Activated CD4-positive, alpha-beta T cell treated with anti-CD3 and anti-CD28 coated beads, Interleukin-2, Interleukin-4, amounts not matched to agents 100 ng/mL and 50 ng/mL, durations not matched to agents 16 hours and 8 hours (primary cell): ENCODE results near the gene CSNK1G2.

Experiments used
- DNase-seq: peaks from one replicate; pipeline ENCODE4 v3.0.0-alpha.2; 2020; ENCODE audit warnings: low spot score

The CSNK1G2 gene

DNA sequence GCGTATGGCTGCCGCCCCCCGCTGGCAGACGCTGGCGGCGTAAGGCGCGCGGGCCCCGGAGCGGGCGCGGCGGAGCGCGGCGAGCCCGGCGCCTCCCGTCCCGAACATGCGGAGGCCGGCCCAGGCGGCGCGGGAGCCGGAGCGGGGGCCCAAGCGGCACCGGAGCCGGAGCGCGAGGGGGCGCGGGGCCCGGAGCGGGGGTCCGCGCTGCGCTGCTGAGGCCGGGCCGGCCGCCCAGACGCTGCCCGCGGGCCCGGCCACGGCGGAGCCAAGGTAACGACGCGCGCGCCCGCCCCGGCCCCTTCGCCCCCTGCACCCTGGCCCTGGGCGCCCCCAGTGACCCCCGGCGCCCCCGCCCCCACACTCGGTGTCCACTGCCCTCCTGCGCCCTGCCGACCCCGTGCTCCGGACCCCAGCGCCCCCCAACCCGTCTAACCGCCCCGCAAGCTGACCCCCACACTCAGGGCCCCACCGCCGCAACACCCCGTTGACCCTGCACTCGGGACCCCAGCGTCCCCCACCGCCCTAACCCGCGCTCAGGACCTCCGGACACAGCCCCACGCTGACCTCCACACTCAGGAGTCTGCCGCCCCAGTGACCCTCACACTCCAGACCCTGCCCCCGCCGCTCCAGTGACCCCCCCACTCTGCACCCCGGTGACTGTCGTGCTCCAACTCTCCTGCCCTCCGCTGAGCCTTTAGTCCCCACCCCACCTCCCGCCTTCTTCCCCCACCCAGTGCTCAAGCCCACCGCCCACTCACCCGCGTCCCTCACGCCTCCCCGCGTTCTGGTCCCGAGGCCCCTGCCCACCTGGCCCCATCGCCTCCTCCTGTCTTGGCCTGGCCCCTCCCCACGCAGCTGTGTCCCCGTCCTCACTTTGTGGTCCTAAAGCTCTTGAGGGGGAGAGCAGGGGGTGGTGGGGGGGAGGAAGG is at the start of gene CSNK1G2:
TSS of gene CSNK1G2 (plus strand) at position 27 of the 932 bp plus-strand sequence. CDS start 28,601 bp downstream, outside the sequence.
- DNase-seq = no peak

- no peak for DNase-seq
Measured at GRCh38 chr19:1893791-1894190, 47.2 kb upstream of the CSNK1G2 start.

DNA sequence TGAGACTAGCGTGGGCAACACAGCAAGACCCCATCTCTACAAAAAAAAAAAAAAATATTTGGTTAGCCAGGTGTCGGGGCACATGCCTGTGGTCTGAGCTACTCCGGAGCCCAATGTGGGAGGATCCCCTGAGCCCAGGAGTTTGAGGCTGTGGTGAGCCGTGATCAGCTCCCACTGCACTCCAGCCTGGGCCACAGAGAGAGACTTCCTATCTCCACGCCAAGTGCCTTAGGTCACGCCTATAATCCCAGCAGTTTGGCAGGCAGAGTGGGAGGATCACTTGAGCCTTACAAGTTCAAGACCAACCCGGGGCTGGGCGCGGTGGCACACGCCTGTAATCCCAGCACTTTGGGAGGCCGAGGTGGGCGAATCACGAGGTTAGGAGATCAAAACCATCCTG is 44.5 kb upstream of the CSNK1G2 start:
- DNase-seq = no peak

DNA sequence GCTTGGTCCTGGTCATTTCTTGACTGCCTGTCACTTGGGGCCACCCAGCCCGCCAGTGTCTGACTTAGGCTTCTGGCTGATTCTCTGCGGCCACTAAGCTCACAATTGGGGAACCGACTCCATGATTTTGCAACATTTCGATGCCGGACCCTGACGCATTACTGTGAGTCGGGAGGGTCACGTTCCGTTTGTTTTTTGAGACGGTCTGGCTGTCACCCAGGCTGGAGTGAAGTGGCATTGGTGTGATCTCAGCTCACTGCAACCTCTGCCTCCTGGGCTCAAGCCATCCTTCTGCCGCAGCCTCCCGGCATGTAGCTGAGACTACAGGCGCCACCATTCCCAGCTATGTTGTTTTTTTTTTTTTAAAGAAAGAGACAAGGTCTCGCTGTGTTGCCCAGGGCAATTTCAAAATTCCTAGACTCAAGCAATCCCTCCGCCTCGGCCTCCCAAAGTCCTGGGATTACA is 39.0 kb upstream of the CSNK1G2 start:
- no peak for DNase-seq

DNA sequence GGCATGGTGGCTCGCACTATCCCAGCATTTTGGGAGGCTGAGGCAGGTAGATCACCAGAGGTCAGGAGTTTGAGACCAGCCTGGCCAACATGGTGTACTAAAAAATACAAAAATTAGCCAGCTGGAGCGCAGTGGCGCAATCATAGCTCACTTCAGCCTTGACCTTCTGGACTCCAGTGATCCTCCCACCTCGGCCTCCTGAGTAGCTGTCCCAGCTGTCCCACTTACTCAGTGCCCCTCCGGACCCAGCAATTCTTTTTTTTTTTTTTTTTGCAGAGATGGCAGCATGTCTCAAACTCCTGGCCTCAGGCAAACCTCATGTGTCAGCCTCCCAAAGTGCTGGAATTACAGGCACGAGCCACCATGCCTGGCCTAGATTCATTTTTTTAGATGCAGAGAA is 38.0 kb upstream of the CSNK1G2 start:
- DNase-seq = no peak

DNA sequence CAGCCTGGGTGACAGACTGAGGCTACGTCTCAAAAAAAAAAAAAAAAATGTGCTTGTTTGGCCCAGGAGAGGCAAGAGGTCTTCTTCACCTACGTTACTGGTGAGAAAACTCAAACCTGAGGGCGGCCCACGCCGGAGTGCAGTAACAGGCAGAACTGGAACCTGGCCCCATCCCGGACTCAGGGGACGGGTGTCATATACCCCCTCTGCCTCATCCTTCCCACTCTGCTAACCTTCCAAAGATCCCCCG is 36.2 kb upstream of the CSNK1G2 start:
- no peak for DNase-seq

DNA sequence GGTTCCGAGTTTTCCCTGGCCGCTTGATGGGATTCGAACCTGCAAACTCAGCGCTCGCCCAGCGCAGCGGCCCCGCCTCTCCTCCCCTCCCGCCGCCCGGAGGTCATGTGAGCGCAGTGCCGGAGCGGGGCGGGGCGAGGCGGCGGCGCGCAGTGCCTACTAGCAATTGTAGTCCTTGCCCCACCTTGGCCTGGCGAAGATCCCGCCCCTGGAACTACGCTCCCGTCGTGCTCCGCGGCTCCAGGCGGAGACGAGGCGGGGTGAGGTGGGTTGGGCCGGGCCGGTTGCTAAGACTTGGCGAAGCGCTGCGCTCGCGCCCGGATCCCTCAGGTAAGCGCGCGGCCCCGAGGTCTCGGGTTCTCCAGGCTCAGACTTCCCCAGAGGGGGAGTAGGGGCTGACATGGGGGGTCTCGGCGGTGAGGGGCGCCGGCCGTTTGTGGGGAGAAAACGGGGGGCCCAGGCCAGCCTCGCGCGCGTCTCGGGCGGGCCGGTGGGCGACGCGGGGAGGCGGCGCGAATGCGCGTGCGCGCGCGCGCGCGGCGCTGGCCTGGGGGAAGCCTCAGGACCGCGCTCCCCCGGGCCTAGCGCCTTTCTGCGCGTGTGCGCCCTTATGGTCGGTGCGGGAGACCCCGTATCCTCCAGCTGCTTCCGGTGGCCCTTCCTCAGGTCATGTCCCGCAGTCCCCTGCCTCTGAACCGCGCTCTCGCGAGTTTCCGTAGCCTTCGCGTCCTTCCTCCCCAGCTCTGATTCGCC is 35.7 kb upstream of the CSNK1G2 start, which contains the start of the genes ADAT3 and SCAMP4:
TSS of gene ADAT3 (plus strand) at position 290 of the 753 bp plus-strand sequence. CDS start 6,649 bp downstream, outside the sequence.
TSS of gene SCAMP4 (plus strand) at position 290 of the 753 bp plus-strand sequence. CDS start 9,621 bp downstream, outside the sequence.
- peak; percentile 99 for DNase-seq

DNA sequence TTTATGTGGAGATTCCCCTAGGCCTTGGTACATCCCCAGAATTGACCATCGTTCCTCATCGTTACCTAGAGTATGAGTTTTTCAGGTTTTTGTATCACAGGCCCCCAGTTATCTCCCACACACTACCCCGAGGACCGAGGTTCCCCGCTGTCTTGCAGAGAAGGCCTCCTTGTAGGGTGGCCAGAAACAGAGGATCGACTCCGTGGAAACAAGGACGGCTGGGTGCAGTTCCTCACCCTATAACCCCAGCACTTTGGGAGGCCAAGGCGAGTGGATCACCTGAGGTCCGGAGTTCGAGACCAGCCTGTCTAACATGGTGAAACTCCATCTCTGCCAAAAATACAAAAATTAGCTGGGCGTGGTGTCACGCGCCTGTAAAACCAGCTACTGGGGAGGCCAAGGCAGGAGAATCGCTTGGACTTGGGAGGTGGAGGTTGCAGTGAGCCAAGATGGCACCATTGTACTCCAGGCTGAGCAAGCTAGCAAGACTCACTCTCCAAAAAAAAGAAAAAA is 35.1 kb upstream of the CSNK1G2 start:
- no peak for DNase-seq

GRCh38 chr19:1906985-1907562 is 33.9 kb upstream of the CSNK1G2 start:
- DNase-seq = no peak

- no peak for DNase-seq
Measured at GRCh38 chr19:1907563-1908363, 33.2 kb upstream of the CSNK1G2 start.

GRCh38 chr19:1908364-1908678 is 32.7 kb upstream of the CSNK1G2 start:
- no peak for DNase-seq

- DNase-seq = no peak
Measured at GRCh38 chr19:1909761-1910080, 31.3 kb upstream of the CSNK1G2 start.

DNA sequence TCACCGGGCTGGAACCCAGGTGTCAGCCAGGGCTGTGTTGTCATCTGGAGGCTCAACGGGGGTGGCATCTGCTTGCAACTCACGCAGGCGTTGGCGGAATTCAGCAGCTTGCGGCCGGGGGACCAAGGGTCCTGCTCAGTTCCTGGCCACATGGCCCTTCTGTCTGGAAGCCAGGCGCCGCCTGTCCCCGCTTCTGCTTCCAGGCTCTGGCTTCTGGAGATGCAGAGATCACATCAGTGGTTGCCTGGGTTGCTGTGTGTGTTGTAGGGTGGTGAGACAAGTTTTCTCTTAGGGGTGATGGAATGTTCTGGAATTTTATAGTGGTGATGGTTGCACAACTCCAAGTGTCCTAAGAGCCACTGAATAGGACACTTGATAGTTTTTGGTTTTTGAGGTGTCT is 30.8 kb upstream of the CSNK1G2 start:
- no peak for DNase-seq

DNA sequence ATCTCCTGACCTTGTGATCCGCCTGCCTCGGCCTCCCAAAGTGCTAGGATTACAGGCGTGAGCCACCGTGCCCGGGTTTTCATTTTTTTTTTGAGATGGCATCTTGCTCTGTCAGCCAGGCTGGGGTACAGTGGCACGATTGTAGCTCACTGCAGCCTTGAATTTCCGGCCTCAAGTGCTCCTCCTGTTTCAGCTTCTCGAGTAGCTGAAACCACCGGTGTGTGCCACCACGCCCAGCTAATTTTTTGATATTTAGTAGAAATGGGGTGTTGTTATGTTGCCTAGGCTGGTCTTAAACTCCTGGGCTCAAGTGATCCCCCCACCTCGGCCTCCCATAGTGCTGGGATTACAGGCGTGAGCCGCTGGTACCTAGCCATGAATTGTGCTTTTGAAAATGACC is 29.9 kb upstream of the CSNK1G2 start:
- no peak for DNase-seq

GRCh38 chr19:1911995-1912394 is 29.0 kb upstream of the CSNK1G2 start:
- DNase-seq = no peak

- DNase-seq = no peak
Measured at GRCh38 chr19:1912760-1913505, 28.0 kb upstream of the CSNK1G2 start.

GRCh38 chr19:1913781-1914577 is 27.0 kb upstream of the CSNK1G2 start:
- DNase-seq = no peak

DNA sequence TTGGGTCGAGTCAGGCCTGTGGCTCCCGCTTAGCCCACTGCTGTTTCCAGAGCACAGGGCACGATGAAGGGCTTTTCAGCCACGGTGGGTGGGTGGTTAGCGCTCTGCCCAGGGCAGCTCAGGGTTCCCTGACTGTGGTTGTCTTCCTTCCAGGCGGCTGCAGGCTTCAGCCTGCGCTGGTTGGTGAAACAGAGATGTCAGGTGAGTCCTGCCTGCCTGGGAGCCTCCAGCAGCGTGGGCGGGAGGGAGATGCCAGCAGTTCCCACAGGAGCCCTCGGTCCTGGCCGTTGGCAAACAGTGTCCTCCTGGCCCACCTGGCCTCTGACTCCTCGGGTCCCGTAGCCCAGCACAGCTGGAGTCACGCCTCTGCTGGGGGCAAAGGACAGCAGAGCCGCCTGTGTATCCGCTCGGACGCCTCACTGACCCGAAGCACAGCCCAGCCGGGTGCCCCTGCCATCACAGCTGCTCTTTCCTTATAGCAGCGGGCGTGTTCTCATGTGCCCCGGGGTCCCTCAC is 26.1 kb upstream of the CSNK1G2 start:
- no peak for DNase-seq

DNA sequence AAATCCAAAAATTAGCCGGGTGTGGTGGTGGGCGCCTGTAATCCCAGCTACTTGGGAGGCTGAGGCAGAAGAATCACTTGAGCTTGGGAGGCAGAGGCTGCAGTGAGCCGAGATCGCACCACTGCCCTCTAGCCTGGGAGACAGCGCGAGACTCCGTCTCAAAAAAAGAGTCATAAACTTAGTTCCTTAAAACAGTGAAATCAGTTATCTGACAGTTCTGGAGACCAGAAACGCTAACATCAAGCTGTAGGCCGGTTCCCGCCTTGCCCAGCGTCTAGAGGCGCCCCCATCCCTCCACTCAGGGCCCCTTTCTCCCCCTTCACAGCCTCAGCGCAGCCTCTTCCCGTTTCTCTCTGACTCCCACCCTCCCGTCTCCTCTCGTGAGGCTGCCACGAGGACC is 23.8 kb upstream of the CSNK1G2 start:
- no peak for DNase-seq

GRCh38 chr19:1917926-1918325 is 23.0 kb upstream of the CSNK1G2 start:
- DNase-seq = no peak
